IMR-90 (cell line): ENCODE measurements around the gene IFTAP.

Source experiments
- CEBPB ChIP-seq: IDR thresholded peaks from 2 replicates; pipeline ENCODE4 v1.6.1; 2012; ENCODE audit warnings: low read depth, low read length, improper control_type of control experiment
- CTCF ChIP-seq: conservative IDR thresholded peaks from 2 replicates; pipeline ENCODE4 v1.5.1; 2012; ENCODE audit warnings: mild to moderate bottlenecking, low read depth, low read length, improper control_type of control experiment

DNA sequence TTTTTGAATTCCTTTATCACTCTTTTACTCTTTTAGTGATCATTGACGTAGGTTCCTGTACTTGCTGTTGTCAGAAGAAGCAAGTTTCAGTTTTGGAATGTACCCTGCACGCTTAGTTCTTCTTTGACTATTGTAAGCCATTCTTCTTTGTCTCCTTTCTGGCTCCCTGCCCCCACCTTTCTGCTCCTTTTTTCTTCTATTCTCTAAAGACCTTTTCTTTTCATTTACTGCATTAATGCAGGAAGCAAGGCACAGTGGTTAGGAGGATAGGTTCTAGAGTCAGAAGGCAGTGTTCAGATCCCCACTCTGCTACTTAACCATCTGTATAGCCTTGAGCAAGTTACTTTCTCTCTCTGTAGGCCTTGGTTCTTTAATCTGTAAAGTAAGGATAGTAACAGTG lies 37.5 kb downstream of the IFTAP start:
- no peak for TF ChIP-seq CTCF
- TF ChIP-seq CEBPB = no peak
